ENCODE data around the gene RASEF.

DNA sequence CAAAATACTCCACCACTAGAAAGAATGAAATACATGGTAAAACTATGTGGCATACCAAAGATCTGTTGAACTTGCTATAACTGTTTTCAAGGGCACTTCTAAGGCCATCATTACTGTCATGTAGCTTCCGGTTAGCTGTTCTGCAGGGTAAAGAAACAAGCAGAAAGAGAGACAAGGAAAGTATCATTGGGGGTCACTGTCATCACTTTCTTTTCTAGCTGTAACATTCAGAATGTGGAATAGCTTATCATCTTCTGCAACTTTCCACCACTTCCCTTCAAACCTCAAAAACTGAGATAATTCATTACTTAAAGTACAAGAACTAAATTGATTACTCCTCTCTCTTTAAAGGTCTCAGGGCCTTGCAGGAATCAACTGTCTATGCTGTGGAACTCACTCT lies 57.6 kb downstream of the RASEF start:
- TF ChIP-seq, protein P1, sequence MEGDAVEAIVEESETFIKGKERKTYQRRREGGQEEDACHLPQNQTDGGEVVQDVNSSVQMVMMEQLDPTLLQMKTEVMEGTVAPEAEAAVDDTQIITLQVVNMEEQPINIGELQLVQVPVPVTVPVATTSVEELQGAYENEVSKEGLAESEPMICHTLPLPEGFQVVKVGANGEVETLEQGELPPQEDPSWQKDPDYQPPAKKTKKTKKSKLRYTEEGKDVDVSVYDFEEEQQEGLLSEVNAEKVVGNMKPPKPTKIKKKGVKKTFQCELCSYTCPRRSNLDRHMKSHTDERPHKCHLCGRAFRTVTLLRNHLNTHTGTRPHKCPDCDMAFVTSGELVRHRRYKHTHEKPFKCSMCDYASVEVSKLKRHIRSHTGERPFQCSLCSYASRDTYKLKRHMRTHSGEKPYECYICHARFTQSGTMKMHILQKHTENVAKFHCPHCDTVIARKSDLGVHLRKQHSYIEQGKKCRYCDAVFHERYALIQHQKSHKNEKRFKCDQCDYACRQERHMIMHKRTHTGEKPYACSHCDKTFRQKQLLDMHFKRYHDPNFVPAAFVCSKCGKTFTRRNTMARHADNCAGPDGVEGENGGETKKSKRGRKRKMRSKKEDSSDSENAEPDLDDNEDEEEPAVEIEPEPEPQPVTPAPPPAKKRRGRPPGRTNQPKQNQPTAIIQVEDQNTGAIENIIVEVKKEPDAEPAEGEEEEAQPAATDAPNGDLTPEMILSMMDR (conservative IDR thresholded peaks at IDR 0.05; ENCODE audit: low read depth, low read length): no peak
- TF ChIP-seq POLR2A (IDR thresholded peaks at IDR 0.05; ENCODE audit: low read depth, low read length) (no peak), NFE2L2 (IDR thresholded peaks at IDR 0.05; ENCODE audit: low read depth, low read length) (no peak)
